Parathyroid adenoma (tissue), 2 donors: ENCODE measurements around the gene CDK18.
A peak's percentile ranks its signal among the peaks of the same experiment; 100 is the strongest.

Source experiments
- H2AFZ ChIP-seq: fragments of 300-600 bp; sonication (generic); one replicate; pipeline ENCODE4 v1.7.0; 2017; ENCODE audit warnings: antibody characterized with exemption, mild to moderate bottlenecking
- H3K27ac ChIP-seq: fragments of 300-600 bp; sonication (generic); one replicate; pipeline ENCODE4 v1.7.0; 2017
- H3K27me3 ChIP-seq: fragments of 300-600 bp; sonication (generic); one replicate; pipeline ENCODE4 v1.7.0; 2017; ENCODE audit warnings: low read length; ENCODE audit not compliant: control insufficient read depth, insufficient read depth
- H3K36me3 ChIP-seq: fragments of 300-600 bp; sonication (generic); one replicate; pipeline ENCODE4 v1.7.0; 2017; ENCODE audit warnings: low read length; ENCODE audit not compliant: control insufficient read depth, insufficient read depth
- H3K4me1 ChIP-seq: fragments of 300-600 bp; sonication (generic); one replicate; pipeline ENCODE4 v1.7.0; 2017; ENCODE audit warnings: control low read depth
- H3K4me2 ChIP-seq: fragments of 300-600 bp; sonication (generic); one replicate; pipeline ENCODE4 v1.7.0; 2017; ENCODE audit warnings: low read length
- H3K4me3 ChIP-seq: fragments of 300-600 bp; sonication (generic); one replicate; pipeline ENCODE4 v1.7.0; 2017; ENCODE audit warnings: low read depth, low read length
- H3K79me2 ChIP-seq: fragments of 300-600 bp; sonication (generic); one replicate; pipeline ENCODE4 v1.7.0; 2017; ENCODE audit warnings: control low read depth
- H3K9ac ChIP-seq: fragments of 300-600 bp; sonication (generic); one replicate; pipeline ENCODE4 v1.7.0; 2017; ENCODE audit warnings: mild to moderate bottlenecking
- H3K9me3 ChIP-seq: fragments of 300-600 bp; sonication (generic); one replicate; pipeline ENCODE4 v1.7.0; 2017; ENCODE audit warnings: low read length; ENCODE audit not compliant: control insufficient read depth
- CTCF ChIP-seq: fragments of 300-600 bp; sonication (generic); IDR thresholded peaks from one replicate; pipeline ENCODE4 v1.7.0; 2017; ENCODE audit warnings: antibody characterized with exemption, mild to moderate bottlenecking
- donor health status: primary hyperparathyroidism.

Gene CDK18

GRCh38 chr1:205505791-205506190, 1.3 kb downstream of the CDK18 start:
- TF ChIP-seq CTCF, result no peak
- H3K9me3 ChIP-seq, result no peaks in the 10 kb centered on the region
- H3K4me1 ChIP-seq, result peaks cover 3% of the 10 kb centered on the region
- peak overlapping the region; percentile 98 for H3K4me2 ChIP-seq
- H3K79me2 ChIP-seq, result no peaks in the 10 kb centered on the region
- H3K27me3 ChIP-seq, result no peaks in the 10 kb centered on the region
- H3K36me3 ChIP-seq, result no peaks in the 10 kb centered on the region
- peak overlapping the region; percentile 64 for H3K4me3 ChIP-seq
- H3K9ac ChIP-seq, result no peak overlapping the region
- peak overlapping the region; percentile 93 for H2AFZ ChIP-seq
- H3K27ac ChIP-seq, result no peak overlapping the region

GRCh38 chr1:205506409-205507200, 2.1 kb downstream of the CDK18 start:
- H3K27me3 ChIP-seq, result no peaks in the 10 kb centered on the region
- no peaks in the 10 kb centered on the region for H3K79me2 ChIP-seq
- no peak overlapping the region for H3K4me3 ChIP-seq
- no peak overlapping the region for H3K4me2 ChIP-seq
- H3K9me3 ChIP-seq, result no peaks in the 10 kb centered on the region
- no peaks in the 10 kb centered on the region for H3K36me3 ChIP-seq
- peaks cover 3% of the 10 kb centered on the region for H3K4me1 ChIP-seq
- H3K9ac ChIP-seq, result no peak overlapping the region
- H3K27ac ChIP-seq, result no peak overlapping the region
- H2AFZ ChIP-seq, result no peak overlapping the region
- no peak for TF ChIP-seq CTCF

- H3K4me2 ChIP-seq, result no peak overlapping the region
- H2AFZ ChIP-seq, result no peak overlapping the region
- H3K36me3 ChIP-seq, result no peaks in the 10 kb centered on the region
- peaks cover 3% of the 10 kb centered on the region for H3K4me1 ChIP-seq
- no peak overlapping the region for H3K9ac ChIP-seq
- H3K9me3 ChIP-seq, result no peaks in the 10 kb centered on the region
- TF ChIP-seq CTCF, result no peak
- H3K27ac ChIP-seq, result no peak overlapping the region
- no peaks in the 10 kb centered on the region for H3K27me3 ChIP-seq
- no peak overlapping the region for H3K4me3 ChIP-seq
- H3K79me2 ChIP-seq, result no peaks in the 10 kb centered on the region
Observed at GRCh38 chr1:205508227-205508714, 3.8 kb downstream of the CDK18 start.

- no peak for TF ChIP-seq CTCF
- Histone ChIP-seq H3K4me1 (peaks cover 10% of the 10 kb centered on the region), H3K9me3 (no peaks in the 10 kb centered on the region), H3K27me3 (no peaks in the 10 kb centered on the region), H2AFZ (no peak overlapping the region), H3K79me2 (no peaks in the 10 kb centered on the region), H3K36me3 (no peaks in the 10 kb centered on the region), H3K27ac (no peak overlapping the region), H3K9ac (no peak overlapping the region), H3K4me2 (no peak overlapping the region), H3K4me3 (no peak overlapping the region)
Observed at GRCh38 chr1:205510308-205510950, 6.0 kb downstream of the CDK18 start.
